ENCODE results near the gene ENOX2.
A peak's percentile ranks its signal among the peaks of the same experiment; 100 is the strongest.

ENOX2 gene

GRCh38 chrX:130879869-130880268 is 23.1 kb downstream of the ENOX2 start:
- DNase-seq (ENCODE audit: low spot score), result no peak

GRCh38 chrX:130878350-130879341 is 24.4 kb downstream of the ENOX2 start:
- peak; percentile 4 for DNase-seq (ENCODE audit: low spot score)

- DNase-seq (ENCODE audit: low spot score), result no peak
Measured at GRCh38 chrX:130877892-130878341, 25.1 kb downstream of the ENOX2 start.

GRCh38 chrX:130876226-130876625 is 26.8 kb downstream of the ENOX2 start:
- DNase-seq (ENCODE audit: low spot score), result no peak

- no peak for DNase-seq (ENCODE audit: low spot score)
Measured at GRCh38 chrX:130874751-130875150, 28.3 kb downstream of the ENOX2 start.

- DNase-seq (ENCODE audit: low spot score), result no peak
Measured at GRCh38 chrX:130869239-130869638, 33.8 kb downstream of the ENOX2 start.

GRCh38 chrX:130861462-130861861 is 41.5 kb downstream of the ENOX2 start:
- no peak for DNase-seq (ENCODE audit: low spot score)

- DNase-seq (ENCODE audit: low spot score), result no peak
Measured at GRCh38 chrX:130857207-130857606, 45.8 kb downstream of the ENOX2 start.

- DNase-seq (ENCODE audit: low spot score), result no peak
Measured at GRCh38 chrX:130851569-130851968, 51.4 kb downstream of the ENOX2 start.

- DNase-seq (ENCODE audit: low spot score), result no peak
Measured at GRCh38 chrX:130848763-130849162, 54.2 kb downstream of the ENOX2 start.

- no peak for DNase-seq (ENCODE audit: low spot score)
Measured at GRCh38 chrX:130846746-130847145, 56.3 kb downstream of the ENOX2 start.

- DNase-seq (ENCODE audit: low spot score), result no peak
Measured at GRCh38 chrX:130841776-130842175, 61.2 kb downstream of the ENOX2 start.

- no peak for DNase-seq (ENCODE audit: low spot score)
Measured at GRCh38 chrX:130840345-130840744, 62.7 kb downstream of the ENOX2 start.

- DNase-seq (ENCODE audit: low spot score), result no peak
Measured at GRCh38 chrX:130836447-130836846, 66.6 kb downstream of the ENOX2 start.

- DNase-seq (ENCODE audit: low spot score), result no peak
Measured at GRCh38 chrX:130834830-130835229, 68.2 kb downstream of the ENOX2 start.

- peak; percentile 20 for DNase-seq (ENCODE audit: low spot score)
Measured at GRCh38 chrX:130834149-130834548, 68.9 kb downstream of the ENOX2 start.

GRCh38 chrX:130831347-130831722 is 71.7 kb downstream of the ENOX2 start:
- DNase-seq (ENCODE audit: low spot score), result no peak

GRCh38 chrX:130830599-130831346 is 72.2 kb downstream of the ENOX2 start:
- DNase-seq (ENCODE audit: low spot score), result no peak

- no peak for DNase-seq (ENCODE audit: low spot score)
Measured at GRCh38 chrX:130829526-130830515, 73.2 kb downstream of the ENOX2 start.

GRCh38 chrX:130828641-130829040 is 74.4 kb downstream of the ENOX2 start:
- no peak for DNase-seq (ENCODE audit: low spot score)

GRCh38 chrX:130827648-130828047 is 75.4 kb downstream of the ENOX2 start:
- no peak for DNase-seq (ENCODE audit: low spot score)

- no peak for DNase-seq (ENCODE audit: low spot score)
Measured at GRCh38 chrX:130826249-130826648, 76.8 kb downstream of the ENOX2 start.
